Neuronal stem cell (in vitro differentiated cells): ENCODE results near the gene EFCAB13.

Experiments used
- DNase-seq: peaks from one replicate; pipeline ENCODE4 v3.0.0-alpha.2; 2013; ENCODE audit warnings: low spot score
- H2AFZ ChIP-seq: one replicate; pipeline ENCODE4 v1.6.1; 2013; ENCODE audit warnings: mild to moderate bottlenecking, low read length, inconsistent platforms
- H2AK5ac ChIP-seq: 2 replicates; pipeline ENCODE4 v1.6.1; 2013; ENCODE audit warnings: low read depth, mild to moderate bottlenecking, inconsistent platforms, low read length, moderate library complexity, mixed read lengths
- H2BK120ac ChIP-seq: 2 replicates; pipeline ENCODE4 v1.6.1; 2013; ENCODE audit warnings: low read depth, mild to moderate bottlenecking, inconsistent platforms, low read length, moderate library complexity, mixed read lengths
- H2BK12ac ChIP-seq: one replicate; pipeline ENCODE4 v1.6.1; 2013; ENCODE audit warnings: low read length, inconsistent platforms
- H2BK15ac ChIP-seq: 2 replicates; pipeline ENCODE4 v1.6.1; 2013; ENCODE audit warnings: mild to moderate bottlenecking, low read length, inconsistent platforms, mixed read lengths
- H2BK5ac ChIP-seq: one replicate; pipeline ENCODE4 v1.6.1; 2013; ENCODE audit warnings: inconsistent platforms, mild to moderate bottlenecking, low read length, moderate library complexity
- H3K14ac ChIP-seq: one replicate; pipeline ENCODE4 v1.6.1; 2013; ENCODE audit warnings: low read length, inconsistent platforms
- H3K18ac ChIP-seq: 2 replicates; pipeline ENCODE4 v1.6.1; 2013; ENCODE audit warnings: low read length, inconsistent platforms
- H3K23ac ChIP-seq: 2 replicates; pipeline ENCODE4 v1.6.1; 2013; ENCODE audit warnings: low read depth, mild to moderate bottlenecking, mixed read lengths, low read length, inconsistent platforms; ENCODE audit not compliant: poor library complexity
- H3K27ac ChIP-seq: replicated peaks from 3 replicates; pipeline ENCODE4 v1.5.1; 2013; ENCODE audit warnings: low read length, inconsistent platforms
- H3K27me3 ChIP-seq, 3 experiments: 2 replicates each; pipeline ENCODE4 v1.6.1; 2013; ENCODE audit warnings: low read length in 3 of 3, mild to moderate bottlenecking in 2 of 3, inconsistent platforms in 1 of 3, low read depth in 1 of 3, mixed read lengths in 1 of 3, moderate library complexity in 1 of 3; ENCODE audit not compliant: control insufficient read depth in 3 of 3, insufficient read depth in 3 of 3
- H3K36me3 ChIP-seq, 2 donors: replicated peaks in 1 of 2; 2 replicates each; pipeline ENCODE4 v1.6.1; 2013; ENCODE audit warnings: low read length in 2 of 2; ENCODE audit not compliant: control insufficient read depth in 2 of 2, insufficient read depth in 2 of 2
- H3K4ac ChIP-seq: 2 replicates; pipeline ENCODE4 v1.6.1; 2013; ENCODE audit warnings: inconsistent platforms, mild to moderate bottlenecking, low read length, moderate library complexity
- H3K4me1 ChIP-seq, 2 donors: 1 replicate in 1 of 2; 2 replicates in 1 of 2; pipeline ENCODE4 v1.6.1; 2013; ENCODE audit warnings: low read length in 2 of 2, low read depth in 1 of 2; ENCODE audit not compliant: control insufficient read depth in 2 of 2, insufficient read depth in 1 of 2
- H3K4me2 ChIP-seq: one replicate; pipeline ENCODE4 v1.6.1; 2013; ENCODE audit warnings: mild to moderate bottlenecking, low read length, inconsistent platforms; ENCODE audit not compliant: insufficient read depth, poor library complexity, severe bottlenecking
- H3K4me3 ChIP-seq, 2 donors: 2 replicates each; pipeline ENCODE4 v1.5.1; 2013; ENCODE audit warnings: low read length in 2 of 2, mild to moderate bottlenecking in 2 of 2, inconsistent platforms in 1 of 2, moderate library complexity in 1 of 2
- H3K79me1 ChIP-seq: one replicate; pipeline ENCODE4 v1.6.1; 2013; ENCODE audit warnings: low read depth, mild to moderate bottlenecking, inconsistent platforms, low read length, moderate library complexity
- H3K9ac ChIP-seq: one replicate; pipeline ENCODE4 v1.6.1; 2013; ENCODE audit warnings: mild to moderate bottlenecking, low read depth, low read length, inconsistent platforms; ENCODE audit not compliant: poor library complexity
- H3K9me3 ChIP-seq, 2 donors: replicated peaks in 1 of 2; 2 replicates each; pipeline versions ENCODE3 to v1.6.1; 2013; ENCODE audit warnings: low read length in 2 of 2, mild to moderate bottlenecking in 2 of 2, inconsistent platforms in 1 of 2, low read depth in 1 of 2, mixed read lengths in 1 of 2, moderate library complexity in 1 of 2; ENCODE audit not compliant: control insufficient read depth in 2 of 2, insufficient read depth in 1 of 2
- H4K8ac ChIP-seq: one replicate; pipeline ENCODE4 v1.6.1; 2013; ENCODE audit warnings: low read depth, mild to moderate bottlenecking, inconsistent platforms, low read length, moderate library complexity
- H4K91ac ChIP-seq: one replicate; pipeline ENCODE4 v1.6.1; 2013; ENCODE audit warnings: low read length, low read depth, mild to moderate bottlenecking, inconsistent platforms; ENCODE audit not compliant: poor library complexity
- WGBS, 2 donors: extraction: QIAGEN DNeasy Blood & Tissue Kit; methylation state at CpG; one replicate each; pipeline ENCODE4 v1.1.7; 2013; ENCODE audit warnings: missing lambda C conversion rate in 2 of 2, mixed read lengths in 1 of 2; ENCODE audit not compliant: insufficient read length in 2 of 2, insufficient replicate concordance in 1 of 2; ENCODE audit errors: extremely low coverage in 2 of 2; 5-methylcytosine and 5-hydroxymethylcytosine counted together

EFCAB13 gene

DNA sequence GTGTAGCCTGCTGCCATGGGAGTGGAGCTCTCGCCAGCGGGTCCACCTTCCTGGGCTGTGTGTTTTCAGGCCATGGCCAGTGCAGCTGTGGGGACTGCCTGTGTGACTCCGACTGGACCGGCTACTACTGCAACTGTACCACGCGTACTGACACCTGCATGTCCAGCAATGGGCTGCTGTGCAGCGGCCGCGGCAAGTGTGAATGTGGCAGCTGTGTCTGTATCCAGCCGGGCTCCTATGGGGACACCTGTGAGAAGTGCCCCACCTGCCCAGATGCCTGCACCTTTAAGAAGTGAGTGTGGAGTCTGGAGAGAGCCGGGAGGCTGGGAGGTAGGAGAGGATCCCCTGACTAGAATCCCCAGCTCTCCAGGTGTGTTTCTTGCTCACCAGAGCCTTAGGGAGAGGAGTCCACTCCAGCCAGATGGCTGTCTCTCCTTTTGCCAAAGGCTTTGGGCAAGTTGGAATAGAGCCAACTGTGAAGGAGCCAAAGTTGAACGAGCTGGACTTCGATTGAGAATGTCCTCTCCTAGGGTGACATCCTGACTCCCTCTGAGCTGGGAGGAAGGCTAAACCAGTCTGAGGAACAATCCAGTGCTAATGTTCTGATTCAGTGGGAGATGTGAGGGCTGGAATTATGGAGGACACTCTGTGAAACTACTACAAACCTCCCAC is 24.4 kb upstream of the EFCAB13 start:
- WGBS, 2 donors: no CpG with 5 or more reads among the region's 13 CpGs

DNA sequence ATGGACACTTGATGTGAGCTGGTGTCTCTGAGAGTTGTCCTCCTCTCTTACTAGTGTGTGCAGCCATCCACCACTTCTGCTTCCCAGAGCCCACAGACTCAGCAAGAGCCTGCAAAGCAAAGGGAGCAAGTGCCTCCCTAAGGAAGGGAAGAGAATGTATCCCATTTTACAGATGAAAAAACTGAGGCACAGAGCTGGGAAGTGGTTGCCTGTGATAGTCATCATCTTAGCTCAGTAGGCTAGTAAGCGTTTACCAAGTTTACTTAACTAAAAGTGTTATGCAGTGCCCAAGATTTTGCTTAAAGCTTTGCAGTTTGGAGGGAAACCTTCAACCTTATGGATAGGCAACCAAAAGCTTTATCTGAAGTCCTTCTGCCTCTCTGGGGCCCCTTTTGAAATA is 23.0 kb upstream of the EFCAB13 start:
- no peak overlapping the region for H3K18ac ChIP-seq
- no CpG with 5 or more reads among the region's 1 CpG for WGBS, 2 donors
- H3K9ac ChIP-seq: no peak overlapping the region
- no peaks in the 10 kb centered on the region for H3K79me1 ChIP-seq
- H3K4ac ChIP-seq: no peak overlapping the region
- H2BK120ac ChIP-seq: no peak overlapping the region
- no peak overlapping the region for H2BK15ac ChIP-seq
- H3K14ac ChIP-seq: no peak overlapping the region
- H3K27ac ChIP-seq: no peak overlapping the region
- peaks cover 4% of the 10 kb centered on the region in 2 donors for H3K4me1 ChIP-seq
- no peak overlapping the region for H2BK5ac ChIP-seq
- no peak overlapping the region for H2AFZ ChIP-seq
- H2AK5ac ChIP-seq: no peak overlapping the region
- no peak overlapping the region for H4K91ac ChIP-seq
- no peak overlapping the region for H3K4me3 ChIP-seq
- H3K36me3 ChIP-seq: no peaks in the 10 kb centered on the region
- H2BK12ac ChIP-seq: no peak overlapping the region
- H3K4me2 ChIP-seq: no peak overlapping the region
- no peak overlapping the region for H3K23ac ChIP-seq
- DNase-seq: no peak
- H3K9me3 ChIP-seq: peaks cover 4 to 15% of the 10 kb centered on the region in 2 donors
- H4K8ac ChIP-seq: no peak overlapping the region
- no peaks in the 10 kb centered on the region for H3K27me3 ChIP-seq

More for the DNA sequence above, 24.4 kb upstream of the EFCAB13 start:
- H3K27me3 ChIP-seq: no peaks in the 10 kb centered on the region
- no peak overlapping the region for H3K27ac ChIP-seq
- no peak overlapping the region for H2BK5ac ChIP-seq
- peak overlapping the region; percentile 54 for H2BK15ac ChIP-seq
- no peak overlapping the region for H3K4me3 ChIP-seq
- no peaks in the 10 kb centered on the region for H3K36me3 ChIP-seq
- H3K79me1 ChIP-seq: no peaks in the 10 kb centered on the region
- H3K9ac ChIP-seq: no peak overlapping the region
- no peak overlapping the region for H3K4me2 ChIP-seq
- no peak overlapping the region for H3K14ac ChIP-seq
- H3K23ac ChIP-seq: no peak overlapping the region
- no peak overlapping the region for H2BK120ac ChIP-seq
- H2AFZ ChIP-seq: no peak overlapping the region
- H3K18ac ChIP-seq: peak overlapping the region; percentile 18
- no peak overlapping the region for H2BK12ac ChIP-seq
- no peak overlapping the region for H2AK5ac ChIP-seq
- H3K9me3 ChIP-seq: peaks cover 4 to 15% of the 10 kb centered on the region in 2 donors
- H3K4ac ChIP-seq: no peak overlapping the region
- H4K91ac ChIP-seq: no peak overlapping the region
- peaks cover 15 to 16% of the 10 kb centered on the region in 2 donors for H3K4me1 ChIP-seq
- DNase-seq: no peak
- H4K8ac ChIP-seq: no peak overlapping the region

DNA sequence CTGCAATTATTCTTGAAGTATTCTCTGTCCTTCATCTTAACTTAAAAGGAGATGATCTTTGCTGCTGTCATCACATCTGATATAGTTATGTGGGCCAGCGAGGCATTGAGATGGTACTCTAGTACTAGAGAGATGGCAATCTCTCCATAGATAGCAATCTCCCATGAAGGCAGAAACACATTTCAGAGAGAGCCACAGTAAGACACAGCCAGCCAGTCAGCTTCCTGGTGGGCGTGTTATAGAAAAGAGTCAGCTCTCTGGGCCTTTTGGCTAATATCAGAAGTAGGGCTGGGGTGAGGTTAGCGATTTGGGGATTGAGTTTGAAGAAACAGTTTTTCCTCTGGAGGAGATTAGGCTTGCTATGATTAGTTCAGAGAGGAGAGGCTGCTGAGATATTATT is 22.6 kb upstream of the EFCAB13 start:
- no peaks in the 10 kb centered on the region for H3K27me3 ChIP-seq
- H3K9ac ChIP-seq: no peak overlapping the region
- H3K18ac ChIP-seq: no peak overlapping the region
- H3K4me2 ChIP-seq: no peak overlapping the region
- no CpG with 5 or more reads among the region's 3 CpGs for WGBS, 2 donors
- no peaks in the 10 kb centered on the region for H3K79me1 ChIP-seq
- H3K14ac ChIP-seq: no peak overlapping the region
- no peak overlapping the region for H4K91ac ChIP-seq
- H2AFZ ChIP-seq: no peak overlapping the region
- H2BK120ac ChIP-seq: no peak overlapping the region
- no peaks in the 10 kb centered on the region for H3K36me3 ChIP-seq
- H3K23ac ChIP-seq: no peak overlapping the region
- H4K8ac ChIP-seq: no peak overlapping the region
- H2BK5ac ChIP-seq: no peak overlapping the region
- no peaks in the 10 kb centered on the region for H3K4me1 ChIP-seq
- peaks cover 4 to 15% of the 10 kb centered on the region in 2 donors for H3K9me3 ChIP-seq
- no peak overlapping the region for H2BK15ac ChIP-seq
- H3K4me3 ChIP-seq: no peak overlapping the region
- H3K27ac ChIP-seq: no peak overlapping the region
- H2AK5ac ChIP-seq: no peak overlapping the region
- DNase-seq: no peak
- no peak overlapping the region for H2BK12ac ChIP-seq
- H3K4ac ChIP-seq: no peak overlapping the region

DNA sequence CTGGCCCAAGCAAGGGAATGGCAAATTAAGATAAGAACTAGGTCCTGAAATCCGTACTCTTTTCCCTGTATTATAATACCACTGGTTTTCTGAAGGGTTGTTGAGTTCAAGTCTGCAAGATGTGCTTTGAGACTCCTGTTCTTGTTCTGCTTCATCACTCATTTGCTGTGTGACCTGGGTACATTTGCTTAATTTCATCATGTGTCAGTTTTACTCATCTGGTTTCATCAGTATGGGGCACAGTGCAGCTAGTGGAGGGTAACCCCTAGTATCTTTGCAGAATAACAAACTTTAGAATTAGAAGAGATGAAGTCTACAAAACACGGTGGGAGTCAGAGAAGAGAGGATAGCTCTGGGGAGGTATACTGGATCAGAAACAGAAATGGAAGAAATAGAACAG is 21.9 kb upstream of the EFCAB13 start:
- H3K9ac ChIP-seq: no peak overlapping the region
- H2AK5ac ChIP-seq: no peak overlapping the region
- H4K91ac ChIP-seq: no peak overlapping the region
- H2BK15ac ChIP-seq: no peak overlapping the region
- no peak for DNase-seq
- no peak overlapping the region for H2BK120ac ChIP-seq
- H3K27ac ChIP-seq: no peak overlapping the region
- no peak overlapping the region for H3K23ac ChIP-seq
- no peak overlapping the region for H3K4me2 ChIP-seq
- H3K36me3 ChIP-seq: no peaks in the 10 kb centered on the region
- H2BK12ac ChIP-seq: no peak overlapping the region
- no peak overlapping the region for H3K4ac ChIP-seq
- no peak overlapping the region for H4K8ac ChIP-seq
- H2AFZ ChIP-seq: no peak overlapping the region
- H3K27me3 ChIP-seq: no peaks in the 10 kb centered on the region
- peaks cover 4 to 15% of the 10 kb centered on the region in 2 donors for H3K9me3 ChIP-seq
- H2BK5ac ChIP-seq: no peak overlapping the region
- no peaks in the 10 kb centered on the region for H3K4me1 ChIP-seq
- no peak overlapping the region for H3K18ac ChIP-seq
- no peaks in the 10 kb centered on the region for H3K79me1 ChIP-seq
- no CpG with 5 or more reads among the region's 2 CpGs for WGBS, 2 donors
- no peak overlapping the region for H3K14ac ChIP-seq
- H3K4me3 ChIP-seq: no peak overlapping the region
